K562 (cell line): ENCODE measurements around the gene CCM2. TPM values are rescaled to one million over a fixed set of nuclear protein-coding genes. Genes with fewer than 3 reads are reported as not detected.

Experiments
- CBX3 ChIP-seq, 2 experiments: IDR thresholded peaks; 1 replicate in 1 of 2; 2 replicates in 1 of 2; pipeline ENCODE4 v1.6.1; 2012; ENCODE audit warnings: inconsistent platforms in 2 of 2, low read length in 2 of 2, borderline replicate concordance in 1 of 2, control low read depth in 1 of 2
- CGGBP1 ChIP-seq: fragments of 250-450 bp; sonication (Bioruptor Pico); IDR thresholded peaks from 2 replicates; pipeline ENCODE4 v1.9.0; 2021; ENCODE audit warnings: mild to moderate bottlenecking
- EHMT2 ChIP-seq: fragments of 450-650 bp; IDR thresholded peaks from 2 replicates; pipeline ENCODE4 v1.6.1; 2018; ENCODE audit warnings: antibody characterized with exemption
- HNRNPK ChIP-seq: fragments of 200-400 bp; formaldehyde crosslinking; IDR thresholded peaks from one replicate; pipeline ENCODE4 v1.6.1; 2018; ENCODE audit warnings: mild to moderate bottlenecking, low read depth, low read length; ENCODE audit not compliant: poor library complexity, severe bottlenecking
- ILF3 ChIP-seq: fragments of 450-650 bp; IDR thresholded peaks from 2 replicates; pipeline ENCODE4 v1.6.1; 2018; ENCODE audit warnings: antibody characterized with exemption, mild to moderate bottlenecking, moderate library complexity, borderline replicate concordance
- MAFG ChIP-seq: fragments of 450-650 bp; conservative IDR thresholded peaks from 2 replicates; pipeline ENCODE4 v1.6.1; 2016; ENCODE audit warnings: missing genetic modification characterization, missing compliant biosample characterization
- MAFK ChIP-seq: IDR thresholded peaks from 2 replicates; pipeline ENCODE4 v1.6.1; 2011; ENCODE audit warnings: low read length, improper control_type of control experiment
- RBBP5 ChIP-seq: fragments of 200-600 bp; sonication (generic); IDR thresholded peaks from 2 replicates; pipeline ENCODE4 v1.6.1; 2012; ENCODE audit warnings: borderline replicate concordance, mild to moderate bottlenecking, low read length, control low read depth, inconsistent platforms; ENCODE audit not compliant: insufficient read depth, poor library complexity, severe bottlenecking
- SMAD1 ChIP-seq: fragments of 150-350 bp; IDR thresholded peaks from 2 replicates; pipeline ENCODE4 v1.6.1; 2014; ENCODE audit warnings: low read length, low read depth; ENCODE audit not compliant: partially characterized antibody
- TCF15 ChIP-seq: fragments of 250-450 bp; sonication (Bioruptor Pico); IDR thresholded peaks from 2 replicates; pipeline ENCODE4 v1.8.0; 2022; ENCODE audit warnings: moderate library complexity, mild to moderate bottlenecking, inconsistent platforms
- TFAP4 ChIP-seq: sonication (generic); formaldehyde crosslinking; IDR thresholded peaks from 2 replicates; pipeline ENCODE4 v1.8.0; 2022; ENCODE audit warnings: missing genetic modification reagents, mild to moderate bottlenecking, moderate library complexity, borderline replicate concordance
- ZFP30 ChIP-seq: fragments of 250-450 bp; sonication (Bioruptor Pico); IDR thresholded peaks from 2 replicates; pipeline ENCODE4 v1.8.0; 2022; ENCODE audit warnings: moderate library complexity, mild to moderate bottlenecking, inconsistent platforms, borderline replicate concordance
- polyA plus RNA-seq, 8 experiments: library from polyadenylated mRNA; depleted of rRNA in 4 of 8; stranded (reverse) in 5 of 8; unstranded in 3 of 8; fragments of >200 nt; fragmentation: Nextera tagmentation in 2 of 8; fragmentation: Illumina TruSeq in 1 of 8; extraction: Ambion mirVana in 2 of 8; extraction: Trizol in 1 of 8; gene quantifications; 2 replicates each; pipeline versions ENCODE4 v1.2.1 to v1.2.3, GENCODE V29; 2011 to 2014; ENCODE audit warnings: inconsistent platforms in 1 of 8, missing spikeins in 1 of 8
- total RNA-seq, 7 experiments: library from RNA; depleted of rRNA in 6 of 7; stranded (reverse); fragments of >200 nt in 6 of 7; fragmentation: Illumina TruSeq in 2 of 7; extraction: Trizol in 2 of 7; gene quantifications; 2 replicates each; pipeline versions ENCODE4 v1.2.1 to v1.2.3, GENCODE V29; 2011 to 2021; ENCODE audit warnings: low replicate concordance in 1 of 7
- TF ChIP-seq, protein P1 (sequence below), 3 experiments: IDR thresholded peaks in 2 of 3; conservative IDR thresholded peaks in 1 of 3; 2 replicates each; pipeline ENCODE4 v1.5.1; 2011 to 2012; ENCODE audit warnings: low read length in 3 of 3, mild to moderate bottlenecking in 3 of 3, control low read depth in 2 of 3, improper control_type of control experiment in 1 of 3, inconsistent platforms in 1 of 3, low read depth in 1 of 3, mixed read lengths in 1 of 3, moderate library complexity in 1 of 3; ENCODE audit not compliant: insufficient read depth in 2 of 3
- TF ChIP-seq, protein P2 (sequence below): sonication (generic); formaldehyde crosslinking; IDR thresholded peaks from 2 replicates; pipeline ENCODE4 v1.8.0; 2022; ENCODE audit warnings: mild to moderate bottlenecking, missing genetic modification reagents, borderline replicate concordance

The CCM2 gene
- total and polyA plus RNA-seq, 9 of the 15 experiments (the other 6 are each of a cell fraction or from before 2014, with no cell fraction given), result 0.41 to 38.6 (median 25.9) TPM

GRCh38 chr7:45001138-45001694, 1.2 kb downstream of the CCM2 start (continued):
- TF ChIP-seq TFAP4 (CRISPR knock-in tag) (no peak; the same call in 1 of the 2 replicates), ZFP30 (CRISPR knock-in tag) (no peak), RBBP5 (no peak), TCF15 (CRISPR knock-in tag) (no peak), HNRNPK (no peak), MAFK (no peak), MAFG (tag) (no peak), SMAD1 (no peak), CGGBP1 (CRISPR knock-in tag) (no peak), EHMT2 (no peak), ILF3 (no peak), CBX3 (IDR thresholded peaks at IDR 0.05; ENCODE audit: borderline replicate concordance in 1 of 2, low read length in 2 of 2) (peak in 1 of 2 experiments; percentile 25; a peak in 1 of 3 replicates)
- TF ChIP-seq, protein P1, sequence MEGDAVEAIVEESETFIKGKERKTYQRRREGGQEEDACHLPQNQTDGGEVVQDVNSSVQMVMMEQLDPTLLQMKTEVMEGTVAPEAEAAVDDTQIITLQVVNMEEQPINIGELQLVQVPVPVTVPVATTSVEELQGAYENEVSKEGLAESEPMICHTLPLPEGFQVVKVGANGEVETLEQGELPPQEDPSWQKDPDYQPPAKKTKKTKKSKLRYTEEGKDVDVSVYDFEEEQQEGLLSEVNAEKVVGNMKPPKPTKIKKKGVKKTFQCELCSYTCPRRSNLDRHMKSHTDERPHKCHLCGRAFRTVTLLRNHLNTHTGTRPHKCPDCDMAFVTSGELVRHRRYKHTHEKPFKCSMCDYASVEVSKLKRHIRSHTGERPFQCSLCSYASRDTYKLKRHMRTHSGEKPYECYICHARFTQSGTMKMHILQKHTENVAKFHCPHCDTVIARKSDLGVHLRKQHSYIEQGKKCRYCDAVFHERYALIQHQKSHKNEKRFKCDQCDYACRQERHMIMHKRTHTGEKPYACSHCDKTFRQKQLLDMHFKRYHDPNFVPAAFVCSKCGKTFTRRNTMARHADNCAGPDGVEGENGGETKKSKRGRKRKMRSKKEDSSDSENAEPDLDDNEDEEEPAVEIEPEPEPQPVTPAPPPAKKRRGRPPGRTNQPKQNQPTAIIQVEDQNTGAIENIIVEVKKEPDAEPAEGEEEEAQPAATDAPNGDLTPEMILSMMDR (IDR thresholded peaks at IDR 0.05 in 2 of 3, conservative IDR thresholded peaks at IDR 0.05 in 1 of 3; ENCODE audit: insufficient read depth in 2 of 3, low read depth in 1 of 3, low read length in 3 of 3), result no peak
- TF ChIP-seq, protein P2, sequence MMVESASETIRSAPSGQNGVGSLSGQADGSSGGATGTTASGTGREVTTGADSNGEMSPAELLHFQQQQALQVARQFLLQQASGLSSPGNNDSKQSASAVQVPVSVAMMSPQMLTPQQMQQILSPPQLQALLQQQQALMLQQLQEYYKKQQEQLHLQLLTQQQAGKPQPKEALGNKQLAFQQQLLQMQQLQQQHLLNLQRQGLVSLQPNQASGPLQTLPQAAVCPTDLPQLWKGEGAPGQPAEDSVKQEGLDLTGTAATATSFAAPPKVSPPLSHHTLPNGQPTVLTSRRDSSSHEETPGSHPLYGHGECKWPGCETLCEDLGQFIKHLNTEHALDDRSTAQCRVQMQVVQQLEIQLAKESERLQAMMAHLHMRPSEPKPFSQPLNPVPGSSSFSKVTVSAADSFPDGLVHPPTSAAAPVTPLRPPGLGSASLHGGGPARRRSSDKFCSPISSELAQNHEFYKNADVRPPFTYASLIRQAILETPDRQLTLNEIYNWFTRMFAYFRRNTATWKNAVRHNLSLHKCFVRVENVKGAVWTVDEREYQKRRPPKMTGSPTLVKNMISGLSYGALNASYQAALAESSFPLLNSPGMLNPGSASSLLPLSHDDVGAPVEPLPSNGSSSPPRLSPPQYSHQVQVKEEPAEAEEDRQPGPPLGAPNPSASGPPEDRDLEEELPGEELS (CRISPR knock-in tag), result no peak
